Activated naive CD8-positive, alpha-beta T cell treated with anti-CD3 and anti-CD28 coated beads, Interleukin-2, amount 10 ng/mL, durations not matched to agents 7 days and 5 days (primary cell): ENCODE measurements around the gene RLN2. TPM values are rescaled to one million over a fixed set of nuclear protein-coding genes. Genes with fewer than 3 reads are reported as not detected.

ENCODE experiments used
- ATAC-seq: fragments of 150-1000 bp; cut with Tn5 transposase; one replicate; pipeline ENCODE4 v1.10.0; 2021; ENCODE audit warnings: low read depth, moderate library complexity
- POLR2A ChIA-PET: fragments of 350-600 bp; sonication (Branson Sonifier 250); formaldehyde crosslinking; loops from one replicate; lab custom pipeline; 2021; ENCODE audit warnings: antibody characterized with exemption; lab: Charles Lee
- DNase-seq: peaks from one replicate; pipeline ENCODE4 v3.0.0; 2021
- H3K27ac Mint-ChIP-seq: one replicate; pipeline ENCODE4 v1.8.0; 2022; ENCODE audit warnings: mild to moderate bottlenecking, mixed read lengths
- H3K27me3 Mint-ChIP-seq: one replicate; pipeline ENCODE4 v1.8.0; 2022; ENCODE audit warnings: mild to moderate bottlenecking, moderate library complexity, mixed read lengths
- H3K36me3 Mint-ChIP-seq: one replicate; pipeline ENCODE4 v1.8.0; 2021; ENCODE audit warnings: mild to moderate bottlenecking, mixed read lengths
- H3K4me1 Mint-ChIP-seq: one replicate; pipeline ENCODE4 v1.8.0; 2021; ENCODE audit warnings: mixed read lengths
- H3K4me3 Mint-ChIP-seq: one replicate; pipeline ENCODE4 v1.8.0; 2022; ENCODE audit warnings: mild to moderate bottlenecking, moderate library complexity, mixed read lengths
- H3K9me3 Mint-ChIP-seq: one replicate; pipeline ENCODE4 v1.8.0; 2021; ENCODE audit warnings: mixed read lengths
- total RNA-seq, 2 experiments: library from RNA; stranded (reverse); gene quantifications; one replicate each; pipeline ENCODE4 v1.2.3, GENCODE V29; 2021

Gene RLN2
- total RNA-seq, 2 experiments from 2014 or later, result 3.5 to 4.5 TPM

- H3K27ac Mint-ChIP-seq, result no peak overlapping the region
- no peak overlapping the region for H3K4me3 Mint-ChIP-seq
- H3K4me1 Mint-ChIP-seq, result peaks cover 6% of the 10 kb centered on the region
- H3K27me3 Mint-ChIP-seq, result no peaks in the 10 kb centered on the region
- peaks cover 8% of the 10 kb centered on the region for H3K9me3 Mint-ChIP-seq
- ATAC-seq, result no peak
- no peak for DNase-seq
- peaks cover 15% of the 10 kb centered on the region for H3K36me3 Mint-ChIP-seq
- POLR2A ChIA-PET, result no interaction called here
Observed at GRCh38 chr9:5310851-5311250, 6.3 kb upstream of the RLN2 start.

DNA sequence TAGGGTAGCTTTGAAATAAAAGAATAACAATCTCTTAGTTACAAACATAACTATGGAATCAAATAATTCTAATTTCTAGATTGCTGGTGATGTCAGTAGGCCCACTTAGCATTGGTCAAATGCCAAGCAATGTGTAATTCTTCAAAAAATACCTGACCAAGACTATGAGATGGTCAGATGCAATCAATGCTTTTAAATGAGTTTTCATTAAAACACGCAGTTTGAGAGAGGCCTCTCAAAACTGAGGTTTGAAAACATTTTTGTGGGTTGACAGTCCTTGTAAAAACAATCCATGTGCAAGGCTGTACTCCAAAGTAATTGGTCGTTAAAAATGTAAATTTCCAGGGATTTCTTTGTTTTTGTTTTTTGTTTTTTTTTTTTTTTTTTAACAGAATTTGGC lies 1.2 kb upstream of the RLN2 start:
- H3K9me3 Mint-ChIP-seq, result no peaks in the 10 kb centered on the region

DNA sequence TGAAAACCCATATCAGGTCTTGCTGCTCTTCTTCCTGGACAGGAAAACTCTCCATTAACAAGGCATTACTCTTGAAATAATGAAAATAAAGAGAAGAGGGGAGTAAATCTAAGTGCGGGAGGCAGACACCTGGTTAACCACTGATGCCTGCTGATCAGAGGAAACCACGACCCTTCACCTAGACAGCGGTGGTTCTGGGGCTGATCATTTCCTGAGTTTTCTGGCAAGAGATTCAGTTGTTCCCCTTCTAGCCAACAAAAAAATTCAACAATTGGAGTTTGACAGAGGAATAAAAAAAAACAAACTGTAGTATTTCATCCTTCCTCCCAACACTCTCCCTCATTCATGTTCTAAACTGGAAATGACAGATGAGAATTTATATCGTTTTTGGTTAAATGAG lies 3.0 kb downstream of the RLN2 start:
- Mint-ChIP-seq H3K27ac (no peak overlapping the region), H3K36me3 (peaks cover 16% of the 10 kb centered on the region), H3K4me1 (peaks cover 20% of the 10 kb centered on the region), H3K4me3 (peak overlapping the region; percentile 71), H3K27me3 (no peaks in the 10 kb centered on the region), H3K9me3 (peaks cover 4% of the 10 kb centered on the region)
- DNase-seq (no peak), ATAC-seq (no peak)
- POLR2A ChIA-PET, result no interaction called here

More for the DNA sequence above, 1.2 kb upstream of the RLN2 start:
- no peak for DNase-seq
- POLR2A ChIA-PET, result no interaction called here
- Mint-ChIP-seq H3K27ac (no peak overlapping the region), H3K4me3 (no peak overlapping the region), H3K4me1 (peaks cover 23% of the 10 kb centered on the region), H3K36me3 (no peaks in the 10 kb centered on the region), H3K27me3 (no peaks in the 10 kb centered on the region)
- ATAC-seq, result no peak

DNA sequence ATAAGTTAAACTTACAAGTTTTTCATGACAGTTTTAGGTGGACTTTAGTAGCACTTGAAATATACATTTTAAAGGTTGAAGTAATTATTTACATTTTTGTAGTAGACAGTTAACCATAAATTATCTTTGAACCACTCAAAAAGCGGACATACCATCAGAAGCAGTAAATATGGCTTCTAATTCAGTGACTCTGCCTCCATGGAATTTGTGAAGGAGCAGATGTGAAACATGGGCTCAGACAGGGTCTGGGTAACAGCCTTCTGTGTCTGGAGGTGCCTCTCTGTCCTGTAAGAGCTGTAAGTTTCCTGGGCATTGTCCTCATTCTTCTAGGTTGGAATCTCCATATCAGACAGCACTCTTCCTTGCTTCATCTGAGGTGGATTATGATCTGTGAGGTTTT lies 12.4 kb downstream of the RLN2 start:
- no peaks in the 10 kb centered on the region for H3K4me1 Mint-ChIP-seq
- DNase-seq (no peak), ATAC-seq (no peak)

DNA sequence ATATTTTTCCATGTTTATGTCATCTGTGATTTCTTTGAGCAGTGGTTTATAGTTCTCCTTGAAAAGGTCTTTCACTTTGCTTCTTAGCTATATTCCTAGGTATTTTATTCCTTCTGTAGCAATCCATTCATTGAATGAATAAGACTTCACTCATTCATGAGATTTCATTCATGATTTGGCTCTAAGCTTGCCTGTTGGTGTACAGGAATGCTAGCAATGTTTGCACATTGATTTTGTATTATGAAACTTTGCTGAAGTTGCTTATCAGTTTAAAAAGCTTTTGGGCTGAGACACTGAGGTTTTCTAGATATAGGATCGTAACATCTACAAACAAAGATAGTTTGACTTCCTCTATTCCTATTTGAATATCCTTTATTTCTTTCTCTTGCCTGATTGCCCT lies 15.9 kb downstream of the RLN2 start:
- H3K4me1 Mint-ChIP-seq, result no peaks in the 10 kb centered on the region
- peaks cover 3% of the 10 kb centered on the region for H3K27me3 Mint-ChIP-seq
- no peak overlapping the region for H3K4me3 Mint-ChIP-seq
- H3K9me3 Mint-ChIP-seq, result peaks cover 9% of the 10 kb centered on the region
- DNase-seq (no peak), ATAC-seq (no peak)
- POLR2A ChIA-PET, result no interaction called here
- no peak overlapping the region for H3K27ac Mint-ChIP-seq
- peaks cover 5% of the 10 kb centered on the region for H3K36me3 Mint-ChIP-seq

More for the DNA sequence above, 12.4 kb downstream of the RLN2 start:
- H3K4me3 Mint-ChIP-seq, result no peak overlapping the region
- peaks cover 3% of the 10 kb centered on the region for H3K27me3 Mint-ChIP-seq
- peaks cover 19% of the 10 kb centered on the region for H3K36me3 Mint-ChIP-seq
- H3K27ac Mint-ChIP-seq, result no peak overlapping the region
- POLR2A ChIA-PET, result no interaction called here
- peaks cover 17% of the 10 kb centered on the region for H3K9me3 Mint-ChIP-seq

DNA sequence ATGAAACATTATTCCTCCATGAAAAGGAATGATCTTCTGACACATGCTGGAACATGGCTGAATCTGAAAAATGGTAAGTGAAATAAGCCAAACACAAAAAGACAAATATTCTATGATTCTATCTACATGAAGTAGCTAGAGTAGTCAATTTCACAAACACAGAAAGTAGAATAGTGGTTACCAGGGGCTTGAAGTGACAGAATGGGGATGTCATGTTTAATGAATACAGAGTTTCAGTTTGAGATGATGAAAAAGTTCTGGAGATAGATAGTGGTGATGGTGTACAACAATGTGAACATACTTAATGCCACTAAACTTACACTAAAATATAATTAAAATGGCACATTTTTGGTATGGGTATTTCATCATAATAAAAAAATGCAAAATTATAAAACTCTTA lies 18.3 kb downstream of the RLN2 start:
- H3K36me3 Mint-ChIP-seq, result peaks cover 5% of the 10 kb centered on the region
- H3K4me3 Mint-ChIP-seq, result no peak overlapping the region
- no peaks in the 10 kb centered on the region for H3K4me1 Mint-ChIP-seq
- H3K27me3 Mint-ChIP-seq, result peaks cover 3% of the 10 kb centered on the region
- DNase-seq, result no peak
- H3K9me3 Mint-ChIP-seq, result peaks cover 12% of the 10 kb centered on the region
- no peak overlapping the region for H3K27ac Mint-ChIP-seq
- no peak for ATAC-seq
- POLR2A ChIA-PET, result no interaction called here

GRCh38 chr9:5278486-5278885 lies 26.0 kb downstream of the RLN2 start:
- Mint-ChIP-seq H3K4me3 (no peak overlapping the region), H3K4me1 (peaks cover 1% of the 10 kb centered on the region), H3K27ac (no peak overlapping the region), H3K9me3 (peaks cover 13% of the 10 kb centered on the region), H3K36me3 (peaks cover 5% of the 10 kb centered on the region), H3K27me3 (peaks cover 3% of the 10 kb centered on the region)
- ATAC-seq (no peak), DNase-seq (no peak)
- POLR2A ChIA-PET, result no interaction called here

DNA sequence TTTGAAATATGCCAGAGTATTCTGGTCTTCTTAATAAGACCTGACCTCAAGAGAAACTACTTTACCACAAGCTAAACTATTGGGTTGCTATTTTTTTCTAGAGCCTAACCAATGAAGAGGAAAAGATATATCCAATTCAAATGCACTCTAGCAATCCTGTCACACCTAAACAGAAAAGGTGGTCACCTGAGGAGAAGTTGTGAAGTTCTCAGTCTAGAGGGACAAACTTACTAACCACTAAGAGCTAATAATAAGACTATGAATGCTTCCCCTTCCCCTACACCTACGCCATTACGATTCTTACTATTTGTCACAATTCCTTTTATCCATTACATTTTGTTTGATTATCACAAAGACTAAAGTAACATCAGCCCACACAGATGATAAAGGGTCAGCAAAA lies 29.7 kb downstream of the RLN2 start:
- Mint-ChIP-seq H3K27me3 (no peaks in the 10 kb centered on the region), H3K4me3 (no peak overlapping the region), H3K4me1 (peaks cover 1% of the 10 kb centered on the region), H3K27ac (no peak overlapping the region), H3K36me3 (no peaks in the 10 kb centered on the region), H3K9me3 (no peaks in the 10 kb centered on the region)
- POLR2A ChIA-PET, result no interaction called here
- ATAC-seq (no peak), DNase-seq (no peak)

GRCh38 chr9:5269249-5269715 lies 35.2 kb downstream of the RLN2 start:
- no peaks in the 10 kb centered on the region for H3K9me3 Mint-ChIP-seq
- H3K27me3 Mint-ChIP-seq, result no peaks in the 10 kb centered on the region
- DNase-seq (no peak), ATAC-seq (no peak)
- peaks cover 10% of the 10 kb centered on the region for H3K4me1 Mint-ChIP-seq
- no peak overlapping the region for H3K4me3 Mint-ChIP-seq
- POLR2A ChIA-PET, result interaction anchor here (0.6 kb wide), 1 partner anchor 166 kb away, joined by 5 read pairs; no protein-coding TSS in a partner anchor
- H3K27ac Mint-ChIP-seq, result no peak overlapping the region
- no peaks in the 10 kb centered on the region for H3K36me3 Mint-ChIP-seq

GRCh38 chr9:5265939-5266338 lies 38.6 kb downstream of the RLN2 start:
- POLR2A ChIA-PET, result no interaction called here
- Mint-ChIP-seq H3K4me3 (no peak overlapping the region), H3K4me1 (peaks cover 14% of the 10 kb centered on the region), H3K9me3 (no peaks in the 10 kb centered on the region), H3K36me3 (no peaks in the 10 kb centered on the region), H3K27me3 (no peaks in the 10 kb centered on the region), H3K27ac (no peak overlapping the region)
- ATAC-seq (no peak), DNase-seq (no peak)

DNA sequence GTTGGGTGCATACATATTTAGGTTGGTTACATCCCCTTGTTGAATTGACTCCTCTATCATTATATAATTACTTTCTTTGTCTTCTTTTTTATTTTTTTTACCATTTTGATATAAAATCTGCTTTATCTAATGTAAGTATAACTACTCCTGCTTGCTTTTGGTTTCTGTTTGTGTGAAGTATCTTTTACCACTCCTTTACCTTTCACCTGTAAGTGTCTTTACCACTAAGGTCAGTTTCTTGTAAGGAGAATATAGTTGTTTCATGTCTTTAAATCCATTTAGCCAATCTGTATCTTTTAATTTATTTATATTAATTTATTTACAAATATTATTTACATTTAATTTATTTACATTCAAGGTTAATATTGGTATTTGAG lies 40.3 kb downstream of the RLN2 start:
- H3K4me3 Mint-ChIP-seq, result no peak overlapping the region
- H3K27ac Mint-ChIP-seq, result no peak overlapping the region
- H3K36me3 Mint-ChIP-seq, result no peaks in the 10 kb centered on the region
- POLR2A ChIA-PET, result no interaction called here
- ATAC-seq (no peak), DNase-seq (no peak)
- peaks cover 2% of the 10 kb centered on the region for H3K27me3 Mint-ChIP-seq
- peaks cover 14% of the 10 kb centered on the region for H3K4me1 Mint-ChIP-seq
- H3K9me3 Mint-ChIP-seq, result no peaks in the 10 kb centered on the region

DNA sequence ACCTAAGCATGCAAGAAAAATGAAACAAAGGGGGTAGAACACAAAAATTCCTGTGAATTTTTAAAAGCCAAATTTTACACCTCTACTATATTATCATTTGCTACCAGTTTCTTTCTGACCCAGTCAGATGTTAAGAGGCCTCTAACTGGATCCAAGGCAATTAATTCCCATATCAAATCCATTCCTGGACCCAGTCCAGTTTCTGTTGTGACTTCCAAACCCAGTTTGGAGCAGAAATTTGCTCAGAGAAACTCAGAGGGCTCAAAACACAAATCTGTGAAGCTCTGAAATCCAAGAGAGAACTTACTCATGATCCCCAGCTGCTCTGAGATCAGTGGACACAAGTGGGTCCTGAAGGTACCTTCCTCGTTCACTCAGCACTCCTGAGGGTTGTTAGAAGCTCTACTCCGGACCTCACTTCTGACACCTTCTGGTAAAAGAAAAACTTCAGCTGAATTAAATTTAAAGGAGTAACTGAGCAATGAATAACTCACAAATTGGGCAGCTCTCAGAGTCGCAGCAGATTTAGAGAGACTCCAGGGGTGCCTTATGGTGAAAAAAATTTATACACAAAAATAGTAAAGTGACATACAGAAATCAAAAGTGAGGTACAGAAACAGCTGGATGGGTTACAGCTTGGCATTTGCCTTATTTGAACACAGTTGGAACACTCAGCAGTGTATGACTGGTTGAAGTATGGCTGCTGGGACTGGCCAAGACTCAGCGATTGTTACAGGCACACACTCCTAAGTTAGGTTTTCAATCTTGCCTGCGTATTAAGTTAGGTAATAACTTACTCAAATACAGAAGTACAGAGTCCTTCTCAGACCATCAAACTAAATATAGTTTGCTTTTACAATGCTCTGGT lies 40.9 kb downstream of the RLN2 start:
- H3K4me3 Mint-ChIP-seq, result no peak overlapping the region
- DNase-seq (no peak), ATAC-seq (no peak)
- no peaks in the 10 kb centered on the region for H3K36me3 Mint-ChIP-seq
- no peak overlapping the region for H3K27ac Mint-ChIP-seq
- H3K27me3 Mint-ChIP-seq, result peaks cover 2% of the 10 kb centered on the region
- no peaks in the 10 kb centered on the region for H3K9me3 Mint-ChIP-seq
- H3K4me1 Mint-ChIP-seq, result peaks cover 13% of the 10 kb centered on the region
- POLR2A ChIA-PET, result no interaction called here
